Colonic mucosa (tissue), 4 donors: ENCODE results near the gene RIMBP2. TPM values are rescaled to one million over a fixed set of nuclear protein-coding genes. Genes with fewer than 3 reads are reported as not detected.

Experiments
- DNase-seq: peaks from one replicate; pipeline ENCODE4 v3.0.0-alpha.2; 2020
- H3K27ac ChIP-seq: fragments of 200-600 bp; one replicate; pipeline ENCODE4 v1.8.0; 2021
- H3K27me3 ChIP-seq: fragments of 200-600 bp; one replicate; pipeline ENCODE4 v1.8.0; 2021
- H3K36me3 ChIP-seq: fragments of 200-600 bp; one replicate; pipeline ENCODE4 v1.8.0; 2021
- H3K4me1 ChIP-seq: fragments of 200-600 bp; one replicate; pipeline ENCODE4 v1.8.0; 2021; ENCODE audit warnings: mild to moderate bottlenecking
- H3K4me3 ChIP-seq: fragments of 200-600 bp; one replicate; pipeline ENCODE4 v1.8.0; 2021
- H3K9ac ChIP-seq, 2 donors: one replicate each; pipeline ENCODE4 v1.7.0; 2013; ENCODE audit warnings: control low read depth in 2 of 2, low read depth in 2 of 2, low read length in 2 of 2
- H3K9me3 ChIP-seq: fragments of 200-600 bp; one replicate; pipeline ENCODE4 v1.8.0; 2021
- CTCF ChIP-seq: fragments of 200-600 bp; IDR thresholded peaks from one replicate; pipeline ENCODE4 v1.8.0; 2022; ENCODE audit warnings: antibody characterized with exemption, mild to moderate bottlenecking
- intact Hi-C: fragments of 100-400 bp; cut with DNase I; formaldehyde crosslinking; loops from one replicate; pipeline ENCODE4 v1.14.1; 2022
- total RNA-seq, 2 donors: library from RNA; stranded (reverse); fragmentation: NEBNext Ultra II Directional in 1 of 2; extraction: Animal tissue kit (Norgen Biotek cat#: 25700) in 1 of 2; gene quantifications; one replicate each; pipeline ENCODE4 v1.2.1, GENCODE V29; 2021
- donor health status: healthy.
- donor health status: DM: no; HTN: no; CAD: no.
- donor health status: DM: no; HTN: no; CAD: no.

RIMBP2 gene
- total RNA-seq, 2 donors from 2014 or later, result 4.8 to 5.6 TPM

GRCh38 chr12:130621696-130622298, 94.3 kb downstream of the RIMBP2 start:
- Histone ChIP-seq H3K4me3 (no peak overlapping the region), H3K4me1 (no peaks in the 10 kb centered on the region), H3K27me3 (no peaks in the 10 kb centered on the region), H3K9ac (no peak overlapping the region), H3K36me3 (no peaks in the 10 kb centered on the region), H3K9me3 (no peaks in the 10 kb centered on the region), H3K27ac (no peak overlapping the region)
- no peak for DNase-seq
- intact Hi-C loops, result no loop called here
- TF ChIP-seq CTCF, result no peak

GRCh38 chr12:130620756-130621155, 95.3 kb downstream of the RIMBP2 start:
- no peaks in the 10 kb centered on the region for H3K27me3 ChIP-seq
- no peaks in the 10 kb centered on the region for H3K36me3 ChIP-seq
- DNase-seq, result no peak
- intact Hi-C loops, result no loop called here
- no peaks in the 10 kb centered on the region for H3K9me3 ChIP-seq
- TF ChIP-seq CTCF, result no peak
- no peak overlapping the region for H3K4me3 ChIP-seq
- no peak overlapping the region for H3K27ac ChIP-seq
- no peaks in the 10 kb centered on the region for H3K4me1 ChIP-seq
- H3K9ac ChIP-seq, result no peak overlapping the region

- Histone ChIP-seq H3K36me3 (no peaks in the 10 kb centered on the region), H3K9ac (no peak overlapping the region), H3K4me1 (no peaks in the 10 kb centered on the region), H3K27me3 (no peaks in the 10 kb centered on the region), H3K4me3 (no peak overlapping the region), H3K27ac (no peak overlapping the region), H3K9me3 (no peaks in the 10 kb centered on the region)
- intact Hi-C loops, result no loop called here
- no peak for DNase-seq
- TF ChIP-seq CTCF, result no peak
These were observed 95.8 kb downstream of the RIMBP2 start for GRCh38 chr12:130620281-130620680.

- H3K36me3 ChIP-seq, result no peaks in the 10 kb centered on the region
These were observed 96.6 kb downstream of the RIMBP2 start for GRCh38 chr12:130619385-130620001.

GRCh38 chr12:130617219-130617618, 98.9 kb downstream of the RIMBP2 start:
- Histone ChIP-seq H3K9me3 (no peaks in the 10 kb centered on the region), H3K9ac (no peak overlapping the region), H3K27me3 (no peaks in the 10 kb centered on the region), H3K4me3 (no peak overlapping the region), H3K36me3 (no peaks in the 10 kb centered on the region), H3K4me1 (no peaks in the 10 kb centered on the region), H3K27ac (no peak overlapping the region)
- DNase-seq, result no peak
- intact Hi-C loops, result no loop called here
- TF ChIP-seq CTCF, result no peak

More at GRCh38 chr12:130619385-130620001, 96.6 kb downstream of the RIMBP2 start:
- no peak for DNase-seq
- Histone ChIP-seq H3K9me3 (no peaks in the 10 kb centered on the region), H3K9ac (no peak overlapping the region), H3K27me3 (no peaks in the 10 kb centered on the region), H3K27ac (no peak overlapping the region), H3K4me1 (no peaks in the 10 kb centered on the region), H3K4me3 (no peak overlapping the region)
- no peak for TF ChIP-seq CTCF
- intact Hi-C loops, result no loop called here
